HG03354 (cell line): ENCODE data around the gene CNPY3.
A peak's percentile ranks its signal among the peaks of the same experiment; 100 is the strongest.
"Not testable (repeated sequence)": the region's sequence is repeated elsewhere in the genome, so short reads cannot be mapped to it uniquely, and the experiment has no call there.

Experiments
- ATAC-seq: cut with Tn5 transposase; IDR thresholded peaks from one replicate; pipeline ENCODE4 v1.9.1; 2021; ENCODE audit warnings: mild to moderate bottlenecking; ENCODE audit not compliant: unreplicated experiment, poor library complexity, severe bottlenecking

Gene CNPY3

DNA sequence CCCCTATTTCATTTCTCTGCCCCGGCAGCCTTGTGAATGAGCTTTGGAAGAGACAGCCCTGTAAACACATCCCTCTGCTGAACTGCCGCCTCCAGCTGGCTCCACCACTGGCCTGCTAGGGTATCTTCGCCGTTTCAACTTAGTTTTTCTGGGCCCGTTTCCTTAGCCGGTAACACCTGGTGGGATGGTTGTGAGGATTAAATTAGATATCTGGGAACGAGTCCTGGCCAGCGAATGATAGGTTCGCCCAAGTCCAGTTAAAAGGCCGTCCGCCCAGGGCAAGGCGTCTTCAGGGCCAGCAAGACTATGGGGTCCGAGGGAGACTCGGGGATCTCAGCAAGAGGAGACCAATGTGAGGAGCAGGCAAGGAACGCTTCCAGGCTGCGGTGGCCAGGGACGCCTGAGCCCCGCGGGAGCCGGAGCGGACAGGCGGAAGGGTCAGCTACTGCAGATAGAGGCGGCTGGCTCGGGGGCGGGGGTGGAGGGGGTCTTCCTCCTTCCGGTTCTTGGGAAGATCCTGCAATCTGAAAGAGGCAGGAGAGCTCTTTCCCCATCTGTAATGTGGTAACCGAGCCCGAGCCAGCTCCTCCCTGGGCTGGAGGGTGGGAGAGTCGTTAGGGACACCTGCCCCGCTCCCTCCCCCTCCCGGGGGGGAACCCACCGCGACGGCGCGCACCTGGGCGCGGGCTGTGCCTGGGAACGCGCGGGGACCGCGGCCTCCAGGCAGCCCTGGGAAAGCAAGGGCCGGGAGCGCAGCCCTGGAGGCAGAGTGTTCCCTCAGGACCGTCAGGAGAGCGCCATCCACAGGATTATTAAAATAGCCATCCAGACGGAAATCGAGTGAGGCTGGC, 17.9 kb upstream of the CNPY3 start:
- ATAC-seq: no peak

- no peak for ATAC-seq
Observed at GRCh38 chr6:42914546-42914945, 14.7 kb upstream of the CNPY3 start.

GRCh38 chr6:42915732-42916131, 13.5 kb upstream of the CNPY3 start, which contains the start of gene PTCRA:
TSS of gene PTCRA (plus strand) at chr6:42916053. CDS start at chr6:42916070, 17 bp downstream.
- peak; percentile 74 for ATAC-seq

DNA sequence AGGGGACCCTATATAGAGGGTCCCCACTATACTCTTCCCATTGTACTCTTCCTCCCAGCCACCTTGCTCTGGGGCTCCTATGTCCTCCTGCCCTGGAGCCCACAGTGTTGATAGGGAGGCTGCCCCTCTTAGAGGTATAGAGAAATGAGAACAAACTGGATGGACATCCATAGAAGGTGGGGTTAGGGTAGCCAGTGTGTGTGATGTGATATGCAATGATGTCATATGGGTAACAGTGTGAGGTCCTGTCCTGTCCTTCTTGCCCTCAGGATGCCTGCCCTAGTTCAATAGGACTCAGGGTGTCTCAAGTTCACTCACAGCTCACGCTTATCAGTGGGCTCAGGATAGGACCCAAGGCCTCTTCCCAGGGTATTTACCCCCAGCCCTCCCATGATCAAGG, 13.0 kb upstream of the CNPY3 start:
- ATAC-seq: no peak

GRCh38 chr6:42921801-42922200, 7.5 kb upstream of the CNPY3 start:
- ATAC-seq: no peak

DNA sequence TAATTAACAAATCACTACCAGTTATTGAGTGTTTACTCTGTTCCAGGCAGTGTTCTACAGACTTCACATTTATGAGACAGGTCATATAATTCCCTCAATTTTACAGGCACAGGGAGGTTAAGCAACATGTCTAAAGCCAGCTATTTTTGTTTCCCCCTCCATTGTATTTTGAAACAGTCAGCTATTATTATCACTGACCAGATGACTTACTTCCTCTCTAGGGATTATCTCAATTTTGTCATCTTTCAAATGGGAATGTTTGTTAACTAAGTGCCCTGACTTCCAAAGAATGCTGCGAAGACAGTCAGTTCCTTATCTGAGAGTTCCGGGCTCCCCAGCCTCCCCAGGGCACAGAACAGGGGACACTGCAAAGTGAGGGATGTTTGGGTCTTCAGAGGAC, 5.6 kb upstream of the CNPY3 start:
- ATAC-seq: no peak

GRCh38 chr6:42925248-42925857, 3.9 kb upstream of the CNPY3 start:
- no peak for ATAC-seq

- peak; percentile 62 for ATAC-seq
Observed at GRCh38 chr6:42929821-42930360, 611 bp downstream of the CNPY3 start.

GRCh38 chr6:42932412-42932811, 3.1 kb downstream of the CNPY3 start:
- ATAC-seq: no peak

GRCh38 chr6:42933205-42933604, 3.9 kb downstream of the CNPY3 start:
- ATAC-seq: no peak

- ATAC-seq: no peak
Observed at GRCh38 chr6:42935322-42935721, 6.0 kb downstream of the CNPY3 start.

DNA sequence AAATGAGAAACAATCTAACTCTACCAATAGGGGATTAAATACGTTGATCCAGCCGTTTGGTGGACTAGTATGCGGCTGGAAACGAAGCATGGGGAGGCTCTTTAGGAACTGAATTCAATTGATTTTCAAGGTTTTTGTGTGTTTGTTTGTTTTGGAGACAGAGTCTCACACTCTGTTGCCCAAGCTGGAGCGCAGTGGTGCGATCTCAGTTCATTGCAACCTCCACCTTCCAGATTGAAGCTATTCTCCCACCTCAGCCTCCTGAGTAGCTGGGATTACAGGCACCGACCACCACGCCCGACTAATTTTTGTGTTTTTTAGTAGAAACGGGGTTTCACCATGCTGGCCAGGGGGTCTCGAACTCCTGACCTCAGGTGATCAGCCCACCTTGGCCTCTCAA, 7.1 kb downstream of the CNPY3 start:
- ATAC-seq: no peak

DNA sequence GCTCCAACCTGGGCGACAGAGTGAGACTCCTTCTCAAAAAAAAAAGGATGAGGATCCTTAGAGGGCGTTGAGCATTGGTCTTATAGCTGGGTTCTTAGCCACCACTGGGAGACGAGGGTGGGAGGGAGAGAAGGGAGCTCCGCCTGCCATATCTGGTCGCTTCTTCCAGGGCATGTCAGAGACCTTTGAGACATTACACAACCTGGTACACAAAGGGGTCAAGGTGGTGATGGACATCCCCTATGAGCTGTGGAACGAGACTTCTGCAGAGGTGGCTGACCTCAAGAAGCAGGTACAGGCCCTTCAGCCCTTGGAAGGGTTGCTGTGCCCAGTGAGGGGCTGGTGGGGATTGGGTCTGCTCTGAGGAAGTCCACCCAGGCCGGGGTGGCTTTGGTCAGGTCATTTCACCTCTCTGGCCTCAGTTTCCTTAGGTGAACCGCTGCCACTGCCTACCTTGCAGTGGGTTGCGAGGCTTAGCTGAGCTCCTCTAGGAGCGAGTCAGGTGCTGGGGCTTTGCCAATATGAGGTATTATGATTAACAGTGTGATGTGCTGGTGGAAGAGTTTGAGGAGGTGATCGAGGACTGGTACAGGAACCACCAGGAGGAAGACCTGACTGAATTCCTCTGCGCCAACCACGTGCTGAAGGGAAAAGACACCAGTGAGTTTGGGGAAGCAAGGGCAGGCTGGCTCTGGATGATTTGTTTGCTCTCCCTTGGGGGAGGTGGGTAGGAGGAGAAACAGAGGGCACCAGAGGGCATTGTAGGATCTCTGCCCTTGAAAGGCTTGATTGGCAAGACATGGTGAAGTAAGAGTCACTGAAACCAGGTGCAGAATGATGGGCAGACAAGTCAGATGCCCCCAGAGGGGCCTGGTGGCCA, 8.5 kb downstream of the CNPY3 start:
- no peak for ATAC-seq

DNA sequence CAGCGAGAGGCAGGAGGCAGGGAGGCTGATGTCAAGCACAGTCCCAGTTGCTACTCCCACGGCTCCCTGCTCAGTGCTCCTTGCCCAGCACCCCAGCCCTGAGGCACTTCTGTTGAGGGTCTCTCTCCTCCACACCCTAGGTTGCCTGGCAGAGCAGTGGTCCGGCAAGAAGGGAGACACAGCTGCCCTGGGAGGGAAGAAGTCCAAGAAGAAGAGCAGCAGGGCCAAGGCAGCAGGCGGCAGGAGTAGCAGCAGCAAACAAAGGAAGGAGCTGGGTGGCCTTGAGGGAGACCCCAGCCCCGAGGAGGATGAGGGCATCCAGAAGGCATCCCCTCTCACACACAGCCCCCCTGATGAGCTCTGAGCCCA, 9.1 kb downstream of the CNPY3 start:
- no peak for ATAC-seq

DNA sequence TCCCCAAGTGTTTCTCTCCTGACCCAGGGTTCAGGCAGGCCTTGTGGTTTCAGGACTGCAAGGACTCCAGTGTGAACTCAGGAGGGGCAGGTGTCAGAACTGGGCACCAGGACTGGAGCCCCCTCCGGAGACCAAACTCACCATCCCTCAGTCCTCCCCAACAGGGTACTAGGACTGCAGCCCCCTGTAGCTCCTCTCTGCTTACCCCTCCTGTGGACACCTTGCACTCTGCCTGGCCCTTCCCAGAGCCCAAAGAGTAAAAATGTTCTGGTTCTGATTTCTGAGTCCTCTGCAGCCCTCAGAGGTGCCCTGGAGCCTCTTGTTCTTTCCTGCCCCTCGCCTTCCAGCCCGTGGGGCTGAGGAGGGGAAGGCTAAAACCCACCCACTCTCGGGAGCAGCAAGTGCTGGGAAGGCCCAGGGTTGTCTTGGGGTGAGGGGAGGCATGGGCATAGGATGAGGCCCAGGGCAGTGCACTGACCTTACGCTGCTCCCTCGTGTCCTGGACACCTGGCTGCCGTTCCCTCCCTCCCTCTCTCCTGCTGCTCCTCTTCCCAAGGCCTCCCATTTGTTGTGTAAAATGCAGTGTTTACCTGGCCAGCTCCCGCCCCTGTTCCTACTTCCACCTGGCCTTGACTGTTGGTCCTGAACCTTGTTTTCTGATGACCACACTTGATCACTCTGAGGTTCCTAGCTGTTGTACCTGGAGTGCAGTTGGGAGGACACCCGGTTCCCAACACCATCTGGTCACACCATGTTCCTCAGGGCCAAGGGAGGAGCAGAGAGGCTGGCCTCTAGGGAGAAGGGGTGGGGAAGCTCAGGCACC, 9.9 kb downstream of the CNPY3 start:
- no peak for ATAC-seq

DNA sequence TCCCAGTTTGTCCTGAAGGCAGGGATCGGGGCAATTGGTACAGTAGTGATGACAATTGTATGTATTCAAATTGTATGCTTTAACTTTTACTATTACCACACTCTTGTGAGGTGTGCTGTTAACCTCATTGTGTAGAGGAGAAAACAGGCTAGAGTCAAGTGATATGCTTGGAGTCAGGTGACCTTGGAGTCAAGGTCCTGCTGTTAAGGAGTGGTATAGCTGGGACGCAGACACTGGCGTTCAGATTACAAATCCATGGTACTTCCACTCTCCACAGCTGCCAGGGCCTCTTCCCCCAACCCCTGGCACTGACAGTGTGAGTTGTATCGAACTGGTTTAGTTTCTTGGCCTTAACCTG, 10.5 kb downstream of the CNPY3 start:
- ATAC-seq: no peak

DNA sequence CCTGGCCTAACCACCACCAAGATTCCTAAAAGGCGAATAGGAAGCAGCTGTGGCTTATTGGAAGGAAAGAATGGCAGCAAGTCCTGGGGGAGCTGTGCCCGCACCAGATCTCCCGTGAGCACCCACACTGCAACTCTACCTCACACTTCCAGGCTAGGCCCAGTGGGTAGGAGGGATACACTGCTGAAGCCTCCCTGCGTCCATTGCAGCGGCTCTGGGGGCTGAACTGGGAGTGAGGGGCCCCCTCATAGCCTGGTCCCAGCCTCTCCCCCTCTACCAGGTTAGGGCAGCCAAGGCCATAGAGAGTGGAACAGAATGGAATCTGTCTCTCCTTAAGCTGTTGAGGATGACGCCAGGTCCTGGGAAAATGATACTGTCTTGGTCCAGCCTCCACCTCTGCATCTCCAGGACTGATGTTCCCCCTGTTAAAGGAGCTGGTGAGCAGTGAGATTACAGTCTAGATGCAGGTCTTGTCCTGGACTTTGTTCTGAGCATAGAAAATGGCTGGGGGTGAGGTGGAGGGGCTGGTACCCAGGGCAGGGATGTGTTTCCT, 11.3 kb downstream of the CNPY3 start:
- ATAC-seq: no peak

- ATAC-seq: not testable (repeated sequence)
Observed at GRCh38 chr6:42941356-42941755, 12.1 kb downstream of the CNPY3 start.

- no peak for ATAC-seq
Observed at GRCh38 chr6:42942444-42942843, 13.2 kb downstream of the CNPY3 start.
